OCI-LY3 (cell line): Measurements from ENCODE around the gene NACAD.

ENCODE experiments used
- EZH2phosphoT487 ChIP-seq: fragments of 200-600 bp; shearing (Covaris generic); IDR thresholded peaks from 2 replicates; pipeline ENCODE4 v1.6.1; 2018; ENCODE audit warnings: antibody characterized with exemption, mixed run types, low read depth
- TF ChIP-seq, protein P1 (sequence below): fragments of 200-600, 300-600 bp; sonication (generic); IDR thresholded peaks from 2 replicates; pipeline ENCODE4 v1.5.1; 2014; ENCODE audit warnings: antibody characterized with exemption, low read length, low read depth

- TF ChIP-seq, protein P1, sequence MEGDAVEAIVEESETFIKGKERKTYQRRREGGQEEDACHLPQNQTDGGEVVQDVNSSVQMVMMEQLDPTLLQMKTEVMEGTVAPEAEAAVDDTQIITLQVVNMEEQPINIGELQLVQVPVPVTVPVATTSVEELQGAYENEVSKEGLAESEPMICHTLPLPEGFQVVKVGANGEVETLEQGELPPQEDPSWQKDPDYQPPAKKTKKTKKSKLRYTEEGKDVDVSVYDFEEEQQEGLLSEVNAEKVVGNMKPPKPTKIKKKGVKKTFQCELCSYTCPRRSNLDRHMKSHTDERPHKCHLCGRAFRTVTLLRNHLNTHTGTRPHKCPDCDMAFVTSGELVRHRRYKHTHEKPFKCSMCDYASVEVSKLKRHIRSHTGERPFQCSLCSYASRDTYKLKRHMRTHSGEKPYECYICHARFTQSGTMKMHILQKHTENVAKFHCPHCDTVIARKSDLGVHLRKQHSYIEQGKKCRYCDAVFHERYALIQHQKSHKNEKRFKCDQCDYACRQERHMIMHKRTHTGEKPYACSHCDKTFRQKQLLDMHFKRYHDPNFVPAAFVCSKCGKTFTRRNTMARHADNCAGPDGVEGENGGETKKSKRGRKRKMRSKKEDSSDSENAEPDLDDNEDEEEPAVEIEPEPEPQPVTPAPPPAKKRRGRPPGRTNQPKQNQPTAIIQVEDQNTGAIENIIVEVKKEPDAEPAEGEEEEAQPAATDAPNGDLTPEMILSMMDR: no peak
- no peak for TF ChIP-seq EZH2phosphoT487
Measured at GRCh38 chr7:45069444-45070253, 19.1 kb downstream of the NACAD start.
